Hematopoietic multipotent progenitor cell treated with erythropoietin and hydrocortisone succinate and interleukin-3 and kit ligand, for 15 days (in vitro differentiated cells): ENCODE results near the gene ARHGAP40.
"Not testable (repeated sequence)": the region's sequence is repeated elsewhere in the genome, so short reads cannot be mapped to it uniquely, and the experiment has no call there.

ENCODE experiments used
- DNase-seq: peaks from one replicate; pipeline ENCODE4 v3.0.0-alpha.2; 2015; ENCODE audit warnings: low spot score

Gene ARHGAP40

GRCh38 chr20:38588303-38588702 is 13.3 kb upstream of the ARHGAP40 start:
- no peak for DNase-seq

- no peak for DNase-seq
These were observed 12.3 kb upstream of the ARHGAP40 start for GRCh38 chr20:38589351-38589750.

GRCh38 chr20:38589967-38590675 is 11.5 kb upstream of the ARHGAP40 start:
- no peak for DNase-seq

GRCh38 chr20:38590676-38591473 is 10.7 kb upstream of the ARHGAP40 start:
- no peak for DNase-seq

GRCh38 chr20:38591474-38592410 is 9.9 kb upstream of the ARHGAP40 start:
- DNase-seq = no peak

- not testable (repeated sequence) for DNase-seq
These were observed 9.2 kb upstream of the ARHGAP40 start for GRCh38 chr20:38592411-38592790.

- not testable (repeated sequence) for DNase-seq
These were observed 7.3 kb upstream of the ARHGAP40 start for GRCh38 chr20:38594281-38594680.

GRCh38 chr20:38595886-38596285 is 5.7 kb upstream of the ARHGAP40 start:
- not testable (repeated sequence) for DNase-seq

- DNase-seq = no peak
These were observed 2.2 kb upstream of the ARHGAP40 start for GRCh38 chr20:38599410-38599882.

GRCh38 chr20:38600057-38600456 is 1.6 kb upstream of the ARHGAP40 start:
- no peak for DNase-seq

- no peak for DNase-seq
These were observed 574 bp downstream of the ARHGAP40 start for GRCh38 chr20:38602185-38602581.

- no peak for DNase-seq
These were observed 1.7 kb downstream of the ARHGAP40 start for GRCh38 chr20:38603286-38603685.

GRCh38 chr20:38604873-38605303 is 3.3 kb downstream of the ARHGAP40 start:
- DNase-seq = no peak

GRCh38 chr20:38607351-38607750 is 5.7 kb downstream of the ARHGAP40 start:
- no peak for DNase-seq

GRCh38 chr20:38608188-38608587 is 6.6 kb downstream of the ARHGAP40 start:
- no peak for DNase-seq

- no peak for DNase-seq
These were observed 8.2 kb downstream of the ARHGAP40 start for GRCh38 chr20:38609815-38610214.

- DNase-seq = no peak
These were observed 8.9 kb downstream of the ARHGAP40 start for GRCh38 chr20:38610521-38610920.

- no peak for DNase-seq
These were observed 11.3 kb downstream of the ARHGAP40 start for GRCh38 chr20:38612751-38613515.

GRCh38 chr20:38615283-38615682 is 13.7 kb downstream of the ARHGAP40 start:
- no peak for DNase-seq

- no peak for DNase-seq
These were observed 14.8 kb downstream of the ARHGAP40 start for GRCh38 chr20:38616457-38616856.
